A673 (cell line): ENCODE data around the gene SUPT3H. TPM values are rescaled to one million over a fixed set of nuclear protein-coding genes. Genes with fewer than 3 reads are reported as not detected.

ENCODE experiments used
- BruUV-seq: library from RNA; stranded (reverse); fragments of 400-500 nt; replicated peaks from 2 replicates; lab custom pipeline; 2021; lab: Mats Ljungman, UMichigan
- CTCF ChIA-PET: fragments of 300-600 bp; sonication (Branson Sonifier 250); formaldehyde crosslinking; loops from one replicate; lab custom pipeline; 2022; ENCODE audit warnings: antibody characterized with exemption; lab: Charles Lee
- POLR2A ChIA-PET: fragments of 300-600 bp; sonication (Branson Sonifier 250); formaldehyde crosslinking; loops from one replicate; lab custom pipeline; 2022; ENCODE audit warnings: antibody characterized with exemption; ENCODE audit not compliant: low non-redundant PET; lab: Charles Lee
- DNase-seq: peaks from one replicate; pipeline ENCODE4 v3.0.0-alpha.2; 2015; ENCODE audit warnings: low spot score
- H3K27ac ChIP-seq: fragments of 200-600 bp; sonication (generic); 2 replicates; pipeline ENCODE4 v1.5.1; 2016; ENCODE audit warnings: mixed run types, low read depth, mild to moderate bottlenecking, mixed read lengths, antibody characterized with exemption, low read length; ENCODE audit not compliant: poor library complexity, severe bottlenecking
- H3K27me3 ChIP-seq: fragments of 200-600 bp; sonication (generic); replicated peaks from 2 replicates; pipeline ENCODE4 v1.6.1; 2017; ENCODE audit warnings: mixed run types, low read depth, mild to moderate bottlenecking, mixed read lengths, antibody characterized with exemption, low read length; ENCODE audit not compliant: insufficient read depth, poor library complexity
- H3K36me3 ChIP-seq: fragments of 200-600 bp; sonication (generic); 2 replicates; pipeline ENCODE4 v1.6.1; 2016; ENCODE audit warnings: mixed run types, mild to moderate bottlenecking, mixed read lengths, antibody characterized with exemption, low read length; ENCODE audit not compliant: insufficient read depth, poor library complexity, severe bottlenecking
- H3K4me1 ChIP-seq: fragments of 200-600 bp; sonication (generic); 2 replicates; pipeline ENCODE4 v1.6.1; 2017; ENCODE audit warnings: mixed run types, mild to moderate bottlenecking, mixed read lengths, antibody characterized with exemption, low read length; ENCODE audit not compliant: insufficient read depth, poor library complexity, severe bottlenecking
- H3K4me3 ChIP-seq: fragments of 200-600 bp; sonication (generic); 2 replicates; pipeline ENCODE4 v1.5.1; 2016; ENCODE audit warnings: low read depth, mixed run types, mild to moderate bottlenecking, mixed read lengths, low read length; ENCODE audit not compliant: poor library complexity, severe bottlenecking
- H3K9me3 ChIP-seq: fragments of 200-600 bp; sonication (generic); 2 replicates; pipeline ENCODE4 v1.6.1; 2016; ENCODE audit warnings: mixed run types, low read depth, mild to moderate bottlenecking, mixed read lengths, antibody characterized with exemption, low read length; ENCODE audit not compliant: poor library complexity, severe bottlenecking
- CTCF ChIP-seq: fragments of 300-800, 200-600 bp; sonication (generic); conservative IDR thresholded peaks from 2 replicates; pipeline ENCODE4 v1.5.1; 2017; ENCODE audit warnings: low read depth, mild to moderate bottlenecking, antibody characterized with exemption, low read length, moderate library complexity, mixed read lengths
- EZH2 ChIP-seq: fragments of 200-600 bp; sonication (generic); IDR thresholded peaks from 2 replicates; pipeline ENCODE4 v1.6.1; 2017; ENCODE audit warnings: borderline replicate concordance, low read depth, mild to moderate bottlenecking, mixed read lengths, antibody characterized with exemption, low read length; ENCODE audit not compliant: poor library complexity, severe bottlenecking
- intact Hi-C: fragments of 100-400 bp; cut with micrococcal nuclease; formaldehyde crosslinking; loops from one replicate; pipeline ENCODE4 v1.10.0; 2022; ENCODE audit not compliant: unreplicated experiment
- total RNA-seq: library from RNA; stranded (reverse); gene quantifications from 2 replicates; pipeline ENCODE4 v1.2.3, GENCODE V29; 2021

Gene SUPT3H
- total RNA-seq, 1 experiment from 2014 or later: 10.8 TPM

DNA sequence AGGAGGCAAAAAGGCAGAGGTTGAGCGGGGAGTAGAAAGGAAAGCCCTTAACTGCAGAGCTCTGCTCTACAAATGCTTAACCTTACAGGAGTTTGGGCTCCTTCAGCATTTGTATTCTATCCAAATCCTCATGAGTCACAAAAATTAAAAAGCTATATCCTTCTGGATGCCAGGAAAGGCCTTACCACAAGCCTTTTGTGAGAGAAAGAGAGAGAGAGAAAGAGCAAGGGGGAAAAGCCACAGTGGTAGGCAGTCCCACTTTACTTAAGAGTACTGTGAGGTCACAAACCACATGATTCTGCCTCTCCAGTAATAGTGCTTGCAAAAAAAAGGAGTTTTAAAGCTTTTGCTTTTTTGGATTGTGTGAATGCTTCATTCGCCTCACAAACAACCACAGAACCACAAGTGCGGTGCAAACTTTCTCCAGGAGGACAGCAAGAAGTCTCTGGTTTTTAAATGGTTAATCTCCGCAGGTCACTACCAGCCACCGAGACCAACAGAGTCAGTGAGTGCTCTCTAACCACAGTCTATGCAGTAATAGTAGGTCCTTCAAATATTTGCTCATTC lies 49.7 kb downstream of the SUPT3H start, which contains the start of gene RUNX2:
Gene RUNX2, plus strand, starts transcription at position 375 of the 567 bp plus-strand sequence. CDS start 397 bp downstream, outside the sequence.
- ChIA-PET CTCF (no interaction called here), POLR2A (no interaction called here)
- peak within 1 kb of the TSS; percentile 19 for H3K4me3 ChIP-seq
- DNase-seq: peak; percentile 73
- peak within 1 kb of the TSS; percentile 81 for H3K27ac ChIP-seq
- TF ChIP-seq EZH2 (no peak), CTCF (no peak)
- BruUV-seq: no TSS peak
- no peaks in the 10 kb centered on the region for H3K36me3 ChIP-seq
- H3K27me3 ChIP-seq: no peaks in the 10 kb centered on the region
- H3K9me3 ChIP-seq: no peaks in the 10 kb centered on the region
- intact Hi-C loops: no loop called here
- peaks cover 26% of the 10 kb centered on the region for H3K4me1 ChIP-seq

DNA sequence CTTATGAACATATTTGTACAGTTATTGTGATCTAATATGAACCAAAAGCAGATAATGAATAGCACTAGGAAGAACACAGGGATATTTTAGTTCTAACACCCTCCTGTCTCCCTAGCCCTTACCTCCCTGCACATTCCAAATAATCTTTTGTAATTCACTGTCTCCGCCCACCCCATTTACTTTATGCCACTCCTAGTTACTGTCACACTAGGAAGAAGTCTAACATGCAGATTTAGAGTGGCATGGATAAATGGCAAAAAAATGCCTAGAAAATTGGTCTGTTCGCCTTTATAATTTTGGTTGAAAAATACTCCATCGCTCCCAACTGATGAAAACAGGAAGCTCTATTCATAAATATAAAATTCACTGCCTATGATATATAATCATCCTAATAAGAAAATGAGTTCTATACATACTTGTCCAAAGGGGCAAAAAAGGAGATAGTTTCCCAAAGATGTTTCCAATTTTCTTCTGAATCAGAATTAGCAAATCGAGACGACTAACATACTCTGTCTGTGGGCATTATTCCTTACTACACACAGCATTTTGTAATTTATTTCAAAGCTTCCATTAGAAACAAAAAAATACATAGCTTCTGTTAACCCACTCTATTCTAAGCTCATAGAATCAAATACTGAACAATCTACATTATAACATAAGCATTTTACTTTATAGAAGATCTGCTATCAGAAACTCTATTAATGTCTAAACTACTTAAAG lies 50.9 kb downstream of the SUPT3H start:
- no peak for TF ChIP-seq EZH2
- TF ChIP-seq CTCF: no peak
- Histone ChIP-seq H3K4me3 (peak overlapping the region; percentile 19), H3K36me3 (no peaks in the 10 kb centered on the region), H3K27ac (peak overlapping the region; percentile 81), H3K9me3 (no peaks in the 10 kb centered on the region), H3K27me3 (no peaks in the 10 kb centered on the region), H3K4me1 (peaks cover 31% of the 10 kb centered on the region)
- ChIA-PET CTCF (no interaction called here), POLR2A (interaction anchor here (0.5 to 0.9 kb wide), 2 partner anchors 18 to 51 kb away, joined by 3 to 5 read pairs; partner anchors contain the start of gene SUPT3H)
- DNase-seq: peak; percentile 73
- no TSS peak for BruUV-seq
- intact Hi-C loops: no loop called here

- intact Hi-C loops: no loop called here
- CTCF ChIA-PET: no interaction called here
These were observed 54.0 kb downstream of the SUPT3H start for GRCh38 chr6:45323656-45324224.

More at GRCh38 chr6:45323656-45324224, 54.0 kb downstream of the SUPT3H start:
- Histone ChIP-seq H3K27me3 (no peaks in the 10 kb centered on the region), H3K27ac (no peak overlapping the region), H3K9me3 (no peaks in the 10 kb centered on the region), H3K4me3 (no peak overlapping the region), H3K36me3 (no peaks in the 10 kb centered on the region), H3K4me1 (peaks cover 31% of the 10 kb centered on the region)
- DNase-seq: no peak
- POLR2A ChIA-PET: interaction anchor here (0.7 kb wide), 1 partner anchor 13 kb away, joined by 4 read pairs; no protein-coding TSS in a partner anchor
- BruUV-seq: no TSS peak
- no peak for TF ChIP-seq CTCF
- TF ChIP-seq EZH2: no peak
